Measurements from ENCODE around the gene ARAP1.

ARAP1 gene

GRCh38 chr11:72706579-72706978 lies 45.6 kb downstream of the ARAP1 start:
- no peak overlapping the region for H3K4me3 ChIP-seq (ENCODE audit: control insufficient read depth, low read depth, low read length)
- DNase-seq (ENCODE audit: low read depth) = no peak
- TF ChIP-seq, protein P1, sequence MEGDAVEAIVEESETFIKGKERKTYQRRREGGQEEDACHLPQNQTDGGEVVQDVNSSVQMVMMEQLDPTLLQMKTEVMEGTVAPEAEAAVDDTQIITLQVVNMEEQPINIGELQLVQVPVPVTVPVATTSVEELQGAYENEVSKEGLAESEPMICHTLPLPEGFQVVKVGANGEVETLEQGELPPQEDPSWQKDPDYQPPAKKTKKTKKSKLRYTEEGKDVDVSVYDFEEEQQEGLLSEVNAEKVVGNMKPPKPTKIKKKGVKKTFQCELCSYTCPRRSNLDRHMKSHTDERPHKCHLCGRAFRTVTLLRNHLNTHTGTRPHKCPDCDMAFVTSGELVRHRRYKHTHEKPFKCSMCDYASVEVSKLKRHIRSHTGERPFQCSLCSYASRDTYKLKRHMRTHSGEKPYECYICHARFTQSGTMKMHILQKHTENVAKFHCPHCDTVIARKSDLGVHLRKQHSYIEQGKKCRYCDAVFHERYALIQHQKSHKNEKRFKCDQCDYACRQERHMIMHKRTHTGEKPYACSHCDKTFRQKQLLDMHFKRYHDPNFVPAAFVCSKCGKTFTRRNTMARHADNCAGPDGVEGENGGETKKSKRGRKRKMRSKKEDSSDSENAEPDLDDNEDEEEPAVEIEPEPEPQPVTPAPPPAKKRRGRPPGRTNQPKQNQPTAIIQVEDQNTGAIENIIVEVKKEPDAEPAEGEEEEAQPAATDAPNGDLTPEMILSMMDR (IDR thresholded peaks at IDR 0.05; ENCODE audit: control insufficient read depth, insufficient read depth, low read depth, low read length, missing control alignments) = no peak

- no peak for DNase-seq (ENCODE audit: low read depth)
- H3K4me3 ChIP-seq (ENCODE audit: control insufficient read depth, low read depth, low read length) = no peak overlapping the region
- TF ChIP-seq, protein P1 (IDR thresholded peaks at IDR 0.05; ENCODE audit: control insufficient read depth, insufficient read depth, low read depth, low read length, missing control alignments) = no peak
Measured at GRCh38 chr11:72705442-72706365, 46.5 kb downstream of the ARAP1 start.

DNA sequence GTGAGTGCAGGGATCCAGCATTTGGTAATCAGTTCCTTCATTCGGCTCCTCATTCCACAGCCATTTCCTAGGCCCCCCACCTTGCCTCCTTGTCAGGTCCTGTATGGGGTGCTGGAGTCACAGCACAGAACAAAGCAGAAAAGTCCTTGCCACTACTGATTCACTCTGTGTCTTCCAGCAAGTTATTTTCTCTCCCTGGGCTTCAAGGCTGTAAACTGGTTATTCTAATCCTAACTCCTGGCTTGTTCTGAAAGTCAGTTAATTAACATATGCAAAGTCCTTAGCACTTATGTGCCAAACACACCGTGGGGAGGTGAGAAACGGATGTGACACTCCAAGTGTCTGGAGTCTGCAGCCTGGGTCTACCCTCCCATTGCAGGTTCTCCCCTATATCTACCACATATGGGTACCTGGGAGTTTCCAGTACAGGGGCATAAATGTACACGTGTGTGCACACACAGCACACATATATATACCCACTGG lies 47.4 kb downstream of the ARAP1 start:
- DNase-seq (ENCODE audit: low read depth) = no peak
- H3K4me3 ChIP-seq (ENCODE audit: control insufficient read depth, low read depth, low read length) = no peak overlapping the region
- TF ChIP-seq, protein P1 (IDR thresholded peaks at IDR 0.05; ENCODE audit: control insufficient read depth, insufficient read depth, low read depth, low read length, missing control alignments) = no peak

DNA sequence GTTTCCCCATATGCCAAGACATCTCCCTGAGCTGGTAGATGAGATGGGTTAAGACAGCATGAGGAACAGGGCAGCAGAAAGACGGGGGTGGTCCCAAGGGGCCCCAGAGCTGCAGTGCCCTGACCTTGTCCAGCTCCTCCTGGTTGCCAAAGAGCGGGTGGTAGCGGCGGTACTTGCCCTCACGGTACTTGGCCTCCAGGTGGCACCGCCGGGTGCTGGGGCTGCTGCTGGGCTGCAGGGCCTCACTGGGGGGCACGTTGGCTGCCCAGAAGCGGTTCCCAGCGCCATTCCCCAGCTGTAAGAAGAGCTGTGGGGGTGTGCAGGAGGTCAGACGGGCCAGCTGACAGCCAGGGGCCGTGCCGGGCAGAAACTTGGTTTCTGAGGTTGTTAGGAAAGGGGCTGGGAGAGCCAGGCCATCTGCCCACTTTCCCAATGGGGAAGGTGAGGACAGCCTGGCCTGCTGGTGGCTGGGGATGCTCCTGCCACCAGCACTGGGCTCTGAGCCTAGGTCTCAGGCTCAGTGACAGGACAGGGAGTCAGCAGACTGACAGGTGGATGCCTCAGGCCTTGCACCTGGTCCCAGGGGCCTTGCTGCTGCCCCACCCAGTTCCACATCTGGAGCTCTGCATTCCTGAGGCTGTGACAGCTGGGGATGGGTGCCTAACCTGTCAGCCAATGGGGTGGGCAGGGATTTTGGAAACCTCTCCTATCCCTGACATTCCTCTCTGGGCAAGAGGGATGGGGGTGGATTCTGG lies 48.0 kb downstream of the ARAP1 start:
- TF ChIP-seq, protein P1 (IDR thresholded peaks at IDR 0.05; ENCODE audit: control insufficient read depth, insufficient read depth, low read depth, low read length, missing control alignments) = peak; percentile 24
- no peak overlapping the region for H3K4me3 ChIP-seq (ENCODE audit: control insufficient read depth, low read depth, low read length)
- no peak for DNase-seq (ENCODE audit: low read depth)

- peak; percentile 62 for DNase-seq (ENCODE audit: low read depth)
- peak overlapping the region; percentile 36 for H3K4me3 ChIP-seq (ENCODE audit: control insufficient read depth, low read depth, low read length)
- TF ChIP-seq, protein P1 (IDR thresholded peaks at IDR 0.05; ENCODE audit: control insufficient read depth, insufficient read depth, low read depth, low read length, missing control alignments) = no peak
Measured at GRCh38 chr11:72703267-72704008, 48.8 kb downstream of the ARAP1 start.
